Measurements from ENCODE around the gene TMEM38B.
"Not testable (repeated sequence)": the region's sequence is repeated elsewhere in the genome, so short reads cannot be mapped to it uniquely, and the experiment has no call there.

Gene TMEM38B

GRCh38 chr9:105713260-105714019 is 19.1 kb downstream of the TMEM38B start:
- H3K4me3 ChIP-seq (ENCODE audit: low read depth, low read length): no peak overlapping the region
- no peak for DNase-seq (ENCODE audit: low read depth)
- no peak for TF ChIP-seq CTCF (IDR thresholded peaks at IDR 0.05; ENCODE audit: insufficient read depth, low read depth, low read length, missing control alignments)

GRCh38 chr9:105714020-105714331 is 19.6 kb downstream of the TMEM38B start:
- TF ChIP-seq CTCF (IDR thresholded peaks at IDR 0.05; ENCODE audit: insufficient read depth, low read depth, low read length, missing control alignments): no peak
- no peak for DNase-seq (ENCODE audit: low read depth)

GRCh38 chr9:105716146-105716545 is 21.8 kb downstream of the TMEM38B start:
- no peak for TF ChIP-seq CTCF (IDR thresholded peaks at IDR 0.05; ENCODE audit: insufficient read depth, low read depth, low read length, missing control alignments)
- DNase-seq (ENCODE audit: low read depth): no peak
- no peak overlapping the region for H3K4me3 ChIP-seq (ENCODE audit: low read depth, low read length)

More at GRCh38 chr9:105714020-105714331, 19.6 kb downstream of the TMEM38B start:
- H3K4me3 ChIP-seq (ENCODE audit: low read depth, low read length): no peak overlapping the region

- no peak for TF ChIP-seq CTCF (IDR thresholded peaks at IDR 0.05; ENCODE audit: insufficient read depth, low read depth, low read length, missing control alignments)
These were observed 27.8 kb downstream of the TMEM38B start for GRCh38 chr9:105722099-105722498.

GRCh38 chr9:105725370-105725769 is 31.0 kb downstream of the TMEM38B start:
- no peak overlapping the region for H3K4me3 ChIP-seq (ENCODE audit: low read depth, low read length)
- TF ChIP-seq CTCF (IDR thresholded peaks at IDR 0.05; ENCODE audit: insufficient read depth, low read depth, low read length, missing control alignments): no peak
- no peak for DNase-seq (ENCODE audit: low read depth)

More at GRCh38 chr9:105722099-105722498, 27.8 kb downstream of the TMEM38B start:
- no peak for DNase-seq (ENCODE audit: low read depth)
- H3K4me3 ChIP-seq (ENCODE audit: low read depth, low read length): no peak overlapping the region

GRCh38 chr9:105728230-105728629 is 33.9 kb downstream of the TMEM38B start:
- H3K4me3 ChIP-seq (ENCODE audit: low read depth, low read length); DNase-seq (ENCODE audit: low read depth): not testable (repeated sequence)

- not testable (repeated sequence) for H3K4me3 ChIP-seq (ENCODE audit: low read depth, low read length); DNase-seq (ENCODE audit: low read depth)
These were observed 37.1 kb downstream of the TMEM38B start for GRCh38 chr9:105731420-105731819.

- no peak for TF ChIP-seq CTCF (IDR thresholded peaks at IDR 0.05; ENCODE audit: insufficient read depth, low read depth, low read length, missing control alignments)
- no peak overlapping the region for H3K4me3 ChIP-seq (ENCODE audit: low read depth, low read length)
- no peak for DNase-seq (ENCODE audit: low read depth)
These were observed 41.0 kb downstream of the TMEM38B start for GRCh38 chr9:105735366-105735765.

Measured in GM12865 (cell line).